WI38 (cell line): Measurements from ENCODE around the gene USH2A.

Experiments
- H3K4me3 ChIP-seq: 2 replicates; pipeline ENCODE4 v1.5.1; 2011; ENCODE audit warnings: low read depth, mild to moderate bottlenecking, control low read depth, low read length
- TF ChIP-seq, protein P1 (sequence below): IDR thresholded peaks from 2 replicates; pipeline ENCODE4 v1.5.1; 2012; ENCODE audit warnings: low read depth, mild to moderate bottlenecking, control low read depth, low read length

Gene USH2A

DNA sequence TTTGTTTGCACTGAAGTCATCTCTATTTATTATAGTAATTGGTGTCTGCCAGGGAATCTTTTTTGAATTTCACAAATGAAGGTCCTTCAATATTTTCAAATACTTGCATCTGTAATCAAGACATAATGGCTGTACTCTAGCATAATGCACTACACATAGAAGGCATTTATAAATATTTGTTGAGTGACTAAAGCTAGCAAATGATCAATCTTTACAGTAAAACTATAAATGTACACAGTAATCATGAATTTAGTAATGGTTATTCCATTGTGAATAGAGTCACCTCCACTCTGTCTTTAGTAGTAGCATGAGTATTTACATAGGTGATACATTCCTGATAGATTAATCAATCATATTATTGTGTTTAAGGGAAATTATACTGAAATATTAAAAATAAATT is 119.6 kb downstream of the USH2A start:
- TF ChIP-seq, protein P1, sequence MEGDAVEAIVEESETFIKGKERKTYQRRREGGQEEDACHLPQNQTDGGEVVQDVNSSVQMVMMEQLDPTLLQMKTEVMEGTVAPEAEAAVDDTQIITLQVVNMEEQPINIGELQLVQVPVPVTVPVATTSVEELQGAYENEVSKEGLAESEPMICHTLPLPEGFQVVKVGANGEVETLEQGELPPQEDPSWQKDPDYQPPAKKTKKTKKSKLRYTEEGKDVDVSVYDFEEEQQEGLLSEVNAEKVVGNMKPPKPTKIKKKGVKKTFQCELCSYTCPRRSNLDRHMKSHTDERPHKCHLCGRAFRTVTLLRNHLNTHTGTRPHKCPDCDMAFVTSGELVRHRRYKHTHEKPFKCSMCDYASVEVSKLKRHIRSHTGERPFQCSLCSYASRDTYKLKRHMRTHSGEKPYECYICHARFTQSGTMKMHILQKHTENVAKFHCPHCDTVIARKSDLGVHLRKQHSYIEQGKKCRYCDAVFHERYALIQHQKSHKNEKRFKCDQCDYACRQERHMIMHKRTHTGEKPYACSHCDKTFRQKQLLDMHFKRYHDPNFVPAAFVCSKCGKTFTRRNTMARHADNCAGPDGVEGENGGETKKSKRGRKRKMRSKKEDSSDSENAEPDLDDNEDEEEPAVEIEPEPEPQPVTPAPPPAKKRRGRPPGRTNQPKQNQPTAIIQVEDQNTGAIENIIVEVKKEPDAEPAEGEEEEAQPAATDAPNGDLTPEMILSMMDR, result no peak
- H3K4me3 ChIP-seq, result no peak overlapping the region

DNA sequence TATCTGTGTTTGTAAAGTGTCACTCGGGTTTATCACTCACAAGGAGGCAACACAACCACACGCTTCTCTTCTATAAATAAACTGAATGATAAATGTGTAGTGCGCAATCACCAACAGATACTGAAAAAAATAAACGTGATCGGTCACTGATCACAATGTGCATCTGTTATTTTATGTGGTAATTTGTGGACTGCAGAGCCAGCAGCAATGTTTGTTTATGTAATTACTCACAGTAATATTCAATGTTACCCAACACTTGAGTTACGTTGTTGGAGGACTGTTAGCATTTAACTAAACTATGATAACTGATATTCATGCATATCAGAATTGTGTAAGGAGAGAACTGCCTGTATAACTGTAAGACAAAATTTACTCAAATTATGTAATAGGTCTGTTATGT is 129.6 kb downstream of the USH2A start:
- H3K4me3 ChIP-seq, result no peak overlapping the region
- TF ChIP-seq, protein P1, result no peak

DNA sequence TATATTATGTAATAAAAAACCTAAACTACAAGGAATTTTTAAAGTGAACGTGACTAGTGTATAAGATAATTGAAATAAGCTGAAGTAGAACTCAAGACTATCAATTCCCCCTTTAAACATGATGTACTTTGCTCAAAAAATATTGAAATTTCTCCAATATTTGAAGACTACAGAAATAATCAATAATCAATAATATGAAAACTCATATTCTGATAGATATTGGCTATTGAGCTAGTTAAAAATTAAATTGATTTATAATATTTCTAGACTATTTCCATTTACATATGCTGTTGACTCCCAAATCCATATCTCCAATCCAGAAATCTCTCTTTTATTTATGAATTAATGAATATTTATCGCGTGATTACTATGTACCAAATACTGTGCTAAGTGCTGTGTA is 133.2 kb downstream of the USH2A start:
- TF ChIP-seq, protein P1, result no peak
- H3K4me3 ChIP-seq, result no peak overlapping the region

DNA sequence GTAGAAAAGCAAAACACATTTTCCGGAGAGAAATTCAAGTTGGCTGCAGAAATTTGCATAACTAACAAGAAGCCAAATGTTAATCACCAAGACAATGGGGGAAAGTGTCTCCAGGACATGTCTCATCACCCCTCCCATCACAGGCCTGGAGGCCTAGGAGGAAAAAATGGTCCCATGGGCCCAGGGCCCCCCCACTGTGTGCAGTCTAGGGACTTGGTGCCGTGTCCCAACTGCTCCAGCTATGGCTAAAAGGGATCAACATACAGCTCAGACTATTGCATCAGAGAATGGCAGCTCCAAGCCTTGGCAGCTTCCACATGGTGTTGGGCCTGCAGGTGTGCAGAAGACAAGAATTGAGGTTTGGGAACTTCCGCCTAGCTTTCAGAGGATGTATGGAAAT is 138.2 kb downstream of the USH2A start:
- TF ChIP-seq, protein P1, result no peak
- H3K4me3 ChIP-seq, result no peak overlapping the region

DNA sequence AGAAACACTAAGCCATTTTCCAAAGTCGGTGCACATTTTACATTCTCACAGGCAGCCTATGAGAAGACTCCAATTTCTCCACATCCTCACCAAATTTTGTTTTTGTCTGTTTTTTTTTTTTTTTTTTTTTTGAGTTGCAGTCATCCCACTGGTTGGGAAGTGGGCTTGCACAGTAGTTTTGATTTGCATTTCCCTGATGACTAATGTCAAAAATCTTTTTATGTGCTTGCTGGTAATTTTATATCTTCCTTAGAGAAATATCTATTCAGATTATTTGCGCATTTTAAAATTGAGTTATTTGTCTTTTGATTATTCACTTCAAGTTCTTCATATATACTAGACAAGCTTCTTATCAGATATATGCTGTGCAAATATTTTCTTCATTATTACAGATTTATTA is 141.5 kb downstream of the USH2A start:
- H3K4me3 ChIP-seq, result no peak overlapping the region
- TF ChIP-seq, protein P1, result no peak

DNA sequence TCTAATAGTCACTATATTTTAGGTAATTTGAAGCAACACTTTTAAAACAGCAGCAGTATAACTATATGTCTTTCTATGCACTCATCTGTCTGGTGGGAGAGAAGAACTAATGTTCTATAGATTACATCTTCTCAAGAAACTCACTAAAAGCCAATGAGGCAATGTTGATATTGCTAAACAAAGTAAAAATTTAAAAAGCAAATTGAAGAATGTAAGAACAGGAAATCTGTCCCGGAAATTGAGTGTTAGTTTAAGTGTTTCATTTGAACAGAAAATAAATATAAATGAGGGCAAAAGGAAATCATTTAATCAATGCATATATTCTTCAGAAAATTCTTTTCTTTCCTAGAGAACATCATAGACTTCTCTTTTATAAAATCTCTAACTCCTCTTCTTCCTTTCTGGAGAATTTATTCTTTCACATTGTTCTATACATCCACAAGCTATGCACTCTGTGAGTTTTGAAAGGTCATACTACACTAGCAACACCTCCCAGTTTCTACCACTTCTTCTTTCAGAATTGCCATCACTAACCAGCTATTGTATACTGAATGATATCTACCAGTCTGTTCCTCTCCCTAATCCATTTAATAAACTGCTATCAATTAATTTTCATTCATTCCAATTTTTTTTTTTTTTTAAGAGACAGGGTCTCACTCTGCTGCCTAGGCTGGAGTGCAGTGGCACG is 153.0 kb downstream of the USH2A start:
- TF ChIP-seq, protein P1, result no peak

DNA sequence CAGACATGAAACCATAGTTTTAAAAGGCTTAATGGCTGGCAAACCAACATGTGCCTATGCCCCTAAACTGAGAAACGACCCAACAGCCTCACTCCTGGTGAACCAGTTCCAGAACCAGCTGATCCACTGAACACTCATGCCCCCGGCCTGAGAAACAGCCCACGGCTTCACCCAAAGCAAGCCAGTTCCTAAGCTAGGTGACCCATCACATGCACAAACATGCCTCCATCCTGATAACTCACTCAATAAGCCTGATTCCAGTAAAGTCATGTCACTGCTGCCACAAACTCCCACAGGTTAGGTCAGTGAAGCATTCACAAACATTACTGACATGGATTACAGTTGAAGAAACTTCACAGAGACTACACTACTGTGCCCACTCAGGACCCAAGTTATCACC is 161.6 kb downstream of the USH2A start:
- H3K4me3 ChIP-seq, result no peak overlapping the region
- TF ChIP-seq, protein P1, result no peak

More for the DNA sequence above, 153.0 kb downstream of the USH2A start:
- H3K4me3 ChIP-seq, result no peak overlapping the region
